ENCODE measurements around the gene PIGP. TPM values are rescaled to one million over a fixed set of nuclear protein-coding genes. Genes with fewer than 3 reads are reported as not detected.

PIGP gene
- total and polyA plus RNA-seq, 2 of the 13 experiments (the other 11 are each of a cell fraction or from before 2014, with no cell fraction given) = 14.8 to 33.4 TPM

DNA sequence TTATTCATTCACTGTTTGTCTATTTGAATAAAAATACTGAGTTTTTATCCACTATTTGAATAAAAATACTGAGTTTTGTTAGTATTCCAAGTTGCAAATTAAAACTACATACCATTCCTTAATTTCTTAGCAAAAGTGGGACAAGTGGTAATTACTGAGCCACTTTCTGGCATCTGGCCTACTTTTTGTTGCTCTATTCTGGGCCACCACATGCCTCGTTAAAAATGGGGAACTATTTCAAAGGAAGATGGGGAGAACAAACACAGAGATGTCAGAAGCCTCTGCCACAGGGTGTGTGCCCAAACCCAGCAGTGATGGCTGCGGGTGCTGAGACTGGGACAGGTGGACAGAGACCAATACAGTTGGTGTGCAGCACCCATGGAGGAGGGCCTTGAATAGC is 14.6 kb downstream of the PIGP start:
- Histone ChIP-seq H3K4me2 (ENCODE audit: low read depth, low read length) (no peak overlapping the region), H3K27ac (ENCODE audit: extremely low read length, insufficient read depth, low read length) (no peak overlapping the region), H3K9me3 (ENCODE audit: low read length) (peaks cover 5% of the 10 kb centered on the region; the same call in 1 of the 2 replicates), H4K20me1 (ENCODE audit: insufficient read depth, low read length) (no peaks in the 10 kb centered on the region), H2AFZ (ENCODE audit: low read length) (no peak overlapping the region), H3K4me1 (ENCODE audit: insufficient read depth, low read length) (peaks cover 44% of the 10 kb centered on the region), H3K27me3 (ENCODE audit: control insufficient read depth in 1 of 2, insufficient read depth in 2 of 2, low read length in 2 of 2) (no peaks in the 10 kb centered on the region), H3K36me3 (replicated peaks in 1 of 2; ENCODE audit: control insufficient read depth in 1 of 2, insufficient read depth in 2 of 2, low read length in 2 of 2) (no peaks in the 10 kb centered on the region), H3K79me2 (ENCODE audit: insufficient read depth, low read length) (no peaks in the 10 kb centered on the region), H3K9ac (ENCODE audit: insufficient read depth, low read depth, low read length) (no peak overlapping the region), H3K4me3 (replicated peaks in 1 of 3; ENCODE audit: insufficient read depth in 1 of 3, low read depth in 2 of 3, low read length in 3 of 3) (no peak overlapping the region)
- no TSS peak for BruUV-seq (replicated peaks)
- in situ Hi-C loops (cut with HindIII; ENCODE audit: extremely low pct_ligation_motif_present, low pct_unique_long_range_greater_than_20kb) (no loop called here), intact Hi-C loops (cut with micrococcal nuclease; ENCODE audit: unreplicated experiment) (no loop called here)
- TF ChIP-seq, protein P1, sequence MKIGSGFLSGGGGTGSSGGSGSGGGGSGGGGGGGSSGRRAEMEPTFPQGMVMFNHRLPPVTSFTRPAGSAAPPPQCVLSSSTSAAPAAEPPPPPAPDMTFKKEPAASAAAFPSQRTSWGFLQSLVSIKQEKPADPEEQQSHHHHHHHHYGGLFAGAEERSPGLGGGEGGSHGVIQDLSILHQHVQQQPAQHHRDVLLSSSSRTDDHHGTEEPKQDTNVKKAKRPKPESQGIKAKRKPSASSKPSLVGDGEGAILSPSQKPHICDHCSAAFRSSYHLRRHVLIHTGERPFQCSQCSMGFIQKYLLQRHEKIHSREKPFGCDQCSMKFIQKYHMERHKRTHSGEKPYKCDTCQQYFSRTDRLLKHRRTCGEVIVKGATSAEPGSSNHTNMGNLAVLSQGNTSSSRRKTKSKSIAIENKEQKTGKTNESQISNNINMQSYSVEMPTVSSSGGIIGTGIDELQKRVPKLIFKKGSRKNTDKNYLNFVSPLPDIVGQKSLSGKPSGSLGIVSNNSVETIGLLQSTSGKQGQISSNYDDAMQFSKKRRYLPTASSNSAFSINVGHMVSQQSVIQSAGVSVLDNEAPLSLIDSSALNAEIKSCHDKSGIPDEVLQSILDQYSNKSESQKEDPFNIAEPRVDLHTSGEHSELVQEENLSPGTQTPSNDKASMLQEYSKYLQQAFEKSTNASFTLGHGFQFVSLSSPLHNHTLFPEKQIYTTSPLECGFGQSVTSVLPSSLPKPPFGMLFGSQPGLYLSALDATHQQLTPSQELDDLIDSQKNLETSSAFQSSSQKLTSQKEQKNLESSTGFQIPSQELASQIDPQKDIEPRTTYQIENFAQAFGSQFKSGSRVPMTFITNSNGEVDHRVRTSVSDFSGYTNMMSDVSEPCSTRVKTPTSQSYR (CRISPR knock-in tag; IDR thresholded peaks at IDR 0.05; ENCODE audit: borderline replicate concordance) = no peak
- TF ChIP-seq, protein P2, sequence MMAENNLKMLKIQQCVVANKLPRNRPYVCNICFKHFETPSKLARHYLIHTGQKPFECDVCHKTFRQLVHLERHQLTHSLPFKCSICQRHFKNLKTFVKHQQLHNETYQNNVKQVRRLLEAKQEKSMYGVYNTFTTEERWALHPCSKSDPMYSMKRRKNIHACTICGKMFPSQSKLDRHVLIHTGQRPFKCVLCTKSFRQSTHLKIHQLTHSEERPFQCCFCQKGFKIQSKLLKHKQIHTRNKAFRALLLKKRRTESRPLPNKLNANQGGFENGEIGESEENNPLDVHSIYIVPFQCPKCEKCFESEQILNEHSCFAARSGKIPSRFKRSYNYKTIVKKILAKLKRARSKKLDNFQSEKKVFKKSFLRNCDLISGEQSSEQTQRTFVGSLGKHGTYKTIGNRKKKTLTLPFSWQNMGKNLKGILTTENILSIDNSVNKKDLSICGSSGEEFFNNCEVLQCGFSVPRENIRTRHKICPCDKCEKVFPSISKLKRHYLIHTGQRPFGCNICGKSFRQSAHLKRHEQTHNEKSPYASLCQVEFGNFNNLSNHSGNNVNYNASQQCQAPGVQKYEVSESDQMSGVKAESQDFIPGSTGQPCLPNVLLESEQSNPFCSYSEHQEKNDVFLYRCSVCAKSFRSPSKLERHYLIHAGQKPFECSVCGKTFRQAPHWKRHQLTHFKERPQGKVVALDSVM (CRISPR knock-in tag; IDR thresholded peaks at IDR 0.05) = no peak
- TF ChIP-seq KLF9 (CRISPR knock-in tag; IDR thresholded peaks at IDR 0.05; ENCODE audit: low read depth) = no peak
- no peak for TF ChIP-seq ZNF562 (CRISPR knock-in tag; IDR thresholded peaks at IDR 0.05; ENCODE audit: borderline replicate concordance)
- no peak for TF ChIP-seq RFXANK (CRISPR knock-in tag; IDR thresholded peaks at IDR 0.05)
- no peak for TF ChIP-seq NFATC3 (CRISPR knock-in tag; IDR thresholded peaks at IDR 0.05)
- TF ChIP-seq CEBPG (CRISPR knock-in tag; IDR thresholded peaks at IDR 0.05) = no peak
- TF ChIP-seq ZBTB3 (CRISPR knock-in tag; IDR thresholded peaks at IDR 0.05; ENCODE audit: borderline replicate concordance, low read depth) = no peak
- TF ChIP-seq ZNF605 (CRISPR knock-in tag; IDR thresholded peaks at IDR 0.05) = no peak
- no peak for TF ChIP-seq ZNF138 (CRISPR knock-in tag; IDR thresholded peaks at IDR 0.05; ENCODE audit: low read depth)
- no peak for TF ChIP-seq ZNF207 (IDR thresholded peaks at IDR 0.05; ENCODE audit: borderline replicate concordance)
- TF ChIP-seq MAF1 (CRISPR knock-in tag; IDR thresholded peaks at IDR 0.05; ENCODE audit: borderline replicate concordance) = no peak
- TF ChIP-seq DR1 (CRISPR knock-in tag; IDR thresholded peaks at IDR 0.05) = no peak
- no peak for TF ChIP-seq MEF2D (CRISPR knock-in tag; IDR thresholded peaks at IDR 0.05)
- CTCF ChIA-PET (ENCODE audit: low intra/inter-chr PET ratio, low total read pairs) = no interaction called here
- FAIRE-seq = no peak
- ATAC-seq = no peak
- POLR2A ChIA-PET = no interaction called here
- DNase-seq (ENCODE audit: low spot score) = no peak
- 45% methylated on average over 2 of the region's 2 CpGs for WGBS (ENCODE audit: low lambda C conversion rate)
